B cell (primary cell): ENCODE measurements around the gene SLC25A24. TPM values are rescaled to one million over a fixed set of nuclear protein-coding genes. Genes with fewer than 3 reads are reported as not detected.
A peak's percentile ranks its signal among the peaks of the same experiment; 100 is the strongest.

Source experiments
- ATAC-seq: fragments of 200-7000 bp; cut with Tn5 transposase; one replicate; pipeline ENCODE4 v1.10.0; 2021; ENCODE audit warnings: low read depth, mild to moderate bottlenecking, moderate number of reproducible peaks, moderate library complexity
- CTCF ChIA-PET: fragments of 350-600 bp; sonication (Branson Sonifier 250); formaldehyde crosslinking; loops from one replicate; lab custom pipeline; 2021; ENCODE audit warnings: antibody characterized with exemption, inconsistent platforms; lab: Charles Lee
- POLR2A ChIA-PET: fragments of 350-600 bp; sonication (Branson Sonifier 250); formaldehyde crosslinking; loops from one replicate; lab custom pipeline; 2021; ENCODE audit warnings: antibody characterized with exemption; lab: Charles Lee
- DNase-seq: peaks from one replicate; pipeline ENCODE4 v3.0.0; 2013
- H2AFZ ChIP-seq: 2 replicates; pipeline ENCODE4 v1.6.1; 2012; ENCODE audit warnings: mild to moderate bottlenecking, low read depth, low read length; ENCODE audit not compliant: insufficient read depth, poor library complexity, severe bottlenecking
- H3K27ac ChIP-seq, 2 donors: 1 replicate in 1 of 2; 2 replicates in 1 of 2; pipeline ENCODE4 v1.5.1; 2012 to 2013; ENCODE audit warnings: low read length in 2 of 2, mild to moderate bottlenecking in 2 of 2, moderate library complexity in 1 of 2
- H3K27me3 ChIP-seq, 4 experiments: fragments of 200-600 bp in 1 of 4; sonication (generic) in 1 of 4; replicated peaks in 1 of 4; 1 replicate in 2 of 4; 2 replicates in 2 of 4; pipeline versions ENCODE4 v1.6.1 to v1.7.0; 2013 to 2016; ENCODE audit warnings: low read length in 3 of 4, mild to moderate bottlenecking in 2 of 4, mixed read lengths in 1 of 4, moderate library complexity in 1 of 4; ENCODE audit not compliant: insufficient read depth in 4 of 4, control insufficient read depth in 3 of 4; ENCODE audit errors: control extremely low read depth in 1 of 4
- H3K36me3 ChIP-seq, 2 experiments: replicated peaks in 1 of 2; 1 replicate in 1 of 2; 2 replicates in 1 of 2; pipeline versions ENCODE4 v1.6.1 to v1.7.1; 2013; ENCODE audit warnings: low read length in 1 of 2; ENCODE audit not compliant: insufficient read depth in 2 of 2, control insufficient read depth in 1 of 2; ENCODE audit errors: control extremely low read depth in 1 of 2, extremely low read depth in 1 of 2
- H3K4me1 ChIP-seq, 2 donors: fragments of 200-600 bp in 1 of 2; sonication (generic) in 1 of 2; 1 replicate in 1 of 2; 2 replicates in 1 of 2; pipeline versions ENCODE4 v1.5.1 to v1.6.1; 2013 to 2017; ENCODE audit warnings: low read length in 2 of 2; ENCODE audit not compliant: control insufficient read depth in 2 of 2, insufficient read depth in 2 of 2
- H3K4me2 ChIP-seq: replicated peaks from 2 replicates; pipeline ENCODE3; 2012; ENCODE audit warnings: mild to moderate bottlenecking, low read depth, low read length; ENCODE audit not compliant: poor library complexity, severe bottlenecking
- H3K4me3 ChIP-seq, 5 experiments: fragments of 200-600 bp in 1 of 5; sonication (generic) in 1 of 5; 1 replicate in 3 of 5; 2 replicates in 2 of 5; pipeline versions ENCODE4 v1.5.1 to v1.7.0; 2011 to 2016; ENCODE audit warnings: low read length in 4 of 5, mild to moderate bottlenecking in 4 of 5, low read depth in 2 of 5, control low read depth in 1 of 5, moderate library complexity in 1 of 5; ENCODE audit not compliant: insufficient read depth in 1 of 5; ENCODE audit errors: control extremely low read depth in 1 of 5, extremely low read depth in 1 of 5
- H3K79me2 ChIP-seq: fragments of 200-600 bp; sonication (generic); one replicate; pipeline ENCODE4 v1.6.0; 2016; ENCODE audit warnings: low read length; ENCODE audit not compliant: control insufficient read depth, insufficient read depth
- H3K9ac ChIP-seq: fragments of 200-600 bp; sonication (generic); 2 replicates; pipeline ENCODE4 v1.6.1; 2017; ENCODE audit warnings: mild to moderate bottlenecking, low read length, moderate library complexity
- H3K9me3 ChIP-seq, 3 donors: one replicate each; pipeline versions ENCODE4 v1.6.1 to v1.7.1; 2013; ENCODE audit warnings: low read length in 2 of 3; ENCODE audit not compliant: control insufficient read depth in 2 of 3, insufficient read depth in 1 of 3; ENCODE audit errors: control extremely low read depth in 1 of 3
- H4K20me1 ChIP-seq: 2 replicates; pipeline ENCODE4 v1.6.0; 2012; ENCODE audit warnings: mild to moderate bottlenecking, low read length; ENCODE audit not compliant: insufficient read depth, control insufficient read depth, poor library complexity, severe bottlenecking
- H3K27ac Mint-ChIP-seq: one replicate; pipeline ENCODE4 v1.8.0; 2021; ENCODE audit warnings: mixed read lengths
- H3K27me3 Mint-ChIP-seq: one replicate; pipeline ENCODE4 v1.8.0; 2021; ENCODE audit warnings: mixed read lengths
- H3K4me1 Mint-ChIP-seq: one replicate; pipeline ENCODE4 v1.8.0; 2021; ENCODE audit warnings: mixed read lengths
- H3K4me3 Mint-ChIP-seq: one replicate; pipeline ENCODE4 v1.8.0; 2021; ENCODE audit warnings: mixed read lengths
- H3K9me3 Mint-ChIP-seq: one replicate; pipeline ENCODE4 v1.8.0; 2022; ENCODE audit warnings: mixed read lengths; ENCODE audit not compliant: insufficient read depth
- CTCF ChIP-seq: fragments of 200-600 bp; IDR thresholded peaks from one replicate; pipeline ENCODE4 v1.8.0; 2022; ENCODE audit warnings: antibody characterized with exemption, mild to moderate bottlenecking
- EZH2 ChIP-seq: IDR thresholded peaks from 2 replicates; pipeline ENCODE4 v1.6.1; 2012; ENCODE audit warnings: borderline replicate concordance, low read depth, mild to moderate bottlenecking, moderate library complexity, low read length; ENCODE audit not compliant: insufficient read depth, poor library complexity, severe bottlenecking
- WGBS: methylation state at CpG from one replicate; pipeline ENCODE4 v1.1.5; 2013; ENCODE audit warnings: missing lambda C conversion rate; ENCODE audit not compliant: insufficient coverage; 5-methylcytosine and 5-hydroxymethylcytosine counted together
- intact Hi-C: fragments of 100-400 bp; cut with micrococcal nuclease; formaldehyde crosslinking; loops from one replicate; pipeline ENCODE4 v1.10.0; 2022
- polyA plus RNA-seq: library from polyadenylated mRNA; depleted of rRNA; stranded (reverse); fragments of >200 nt; gene quantifications from 2 replicates; pipeline ENCODE4 v1.2.3, GENCODE V29; 2012
- total RNA-seq, 2 donors: library from RNA; stranded (reverse); fragments of 120-200 nt in 1 of 2; gene quantifications; 1 replicate in 1 of 2; 2 replicates in 1 of 2; pipeline versions ENCODE4 v1.2.3 to v1.2.4, GENCODE V29; 2013 to 2022

Gene SLC25A24
- total and polyA plus RNA-seq, 2 donors (not counting 1 experiment from before 2014, with no cell fraction given), result 6.0 to 25.6 TPM

DNA sequence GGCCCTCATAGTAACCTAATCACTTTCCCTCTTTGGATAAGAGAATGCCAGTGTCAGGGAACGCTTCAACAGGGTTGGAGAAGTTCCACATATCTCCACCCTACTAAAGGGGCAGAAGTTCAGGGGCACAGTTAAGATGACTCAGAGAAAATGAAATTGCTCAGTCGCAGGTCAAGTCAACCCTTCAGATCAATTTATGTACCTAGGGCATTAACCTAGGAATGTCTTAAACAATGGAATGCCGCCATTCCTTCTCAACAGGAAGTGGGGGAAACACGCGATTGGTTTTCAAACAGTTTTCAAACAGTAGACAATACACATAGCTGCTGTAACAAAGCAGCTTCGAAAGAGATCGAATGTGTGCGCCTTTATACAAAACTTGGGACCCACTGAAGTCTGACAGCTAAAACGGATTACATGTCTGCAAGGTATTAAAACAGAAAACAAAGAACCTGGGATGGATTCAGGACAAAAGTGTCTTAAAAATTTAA is 897 bp downstream of the SLC25A24 start:
- no peaks in the 10 kb centered on the region for H3K9me3 Mint-ChIP-seq
- H3K4me3 Mint-ChIP-seq, result peak overlapping the region; percentile 93
- CTCF ChIA-PET, result interaction anchor here (2.0 kb wide), 1 partner anchor 362 kb away, joined by 11 read pairs; the partner anchor contains the start of gene EEIG2
- H3K4me2 ChIP-seq, result peak overlapping the region; percentile 89
- peaks cover 6% of the 10 kb centered on the region for H4K20me1 ChIP-seq
- DNase-seq, result no peak
- H3K9ac ChIP-seq, result peak overlapping the region; percentile 85
- peak overlapping the region; percentile 94 for H3K27ac Mint-ChIP-seq
- ATAC-seq, result no peak
- intact Hi-C loops, result loop anchor here (5.0 kb wide), 2 partner anchors 363 to 548 kb away; partner anchors contain the start of genes EEIG2 and STXBP3
- no peaks in the 10 kb centered on the region for H3K9me3 ChIP-seq
- H3K79me2 ChIP-seq, result peaks cover 24% of the 10 kb centered on the region
- no peaks in the 10 kb centered on the region for H3K27me3 ChIP-seq
- TF ChIP-seq EZH2 (no peak), CTCF (no peak)
- POLR2A ChIA-PET, result interaction anchor here (0.6 to 0.9 kb wide), 2 partner anchors 18 to 764 kb away, joined by 3 to 4 read pairs; no protein-coding TSS in a partner anchor
- peaks cover 0 to 4% of the 10 kb centered on the region in 2 experiments for H3K36me3 ChIP-seq
- peak overlapping the region; percentile 91 for H2AFZ ChIP-seq
- H3K4me3 ChIP-seq, result peak overlapping the region; percentile 85 to 96 (median 87)
- peaks cover 13 to 16% of the 10 kb centered on the region in 2 donors for H3K4me1 ChIP-seq
- 0% methylated on average over 7 of the region's 9 CpGs for WGBS
- H3K27me3 Mint-ChIP-seq, result no peaks in the 10 kb centered on the region
- peak overlapping the region; percentile 80 to 84 for H3K27ac ChIP-seq
- peaks cover 32% of the 10 kb centered on the region for H3K4me1 Mint-ChIP-seq

- Histone ChIP-seq H3K4me1 (peaks cover 21 to 28% of the 10 kb centered on the region in 2 donors), H3K4me3 (no peak overlapping the region), H3K36me3 (peaks cover 1 to 21% of the 10 kb centered on the region in 2 experiments), H3K27ac (no peak overlapping the region), H3K27me3 (no peaks in the 10 kb centered on the region), H3K9me3 (peaks cover 0 to 10% (median 7%) of the 10 kb centered on the region in 3 donors), H2AFZ (no peak overlapping the region), H4K20me1 (peaks cover 12% of the 10 kb centered on the region), H3K79me2 (peaks cover 41% of the 10 kb centered on the region), H3K4me2 (no peak overlapping the region), H3K9ac (no peak overlapping the region)
- peaks cover 21% of the 10 kb centered on the region for H3K4me1 Mint-ChIP-seq
- intact Hi-C loops, result no loop called here
- POLR2A ChIA-PET, result no interaction called here
- no peak for ATAC-seq
- no peaks in the 10 kb centered on the region for H3K9me3 Mint-ChIP-seq
- WGBS, result no CpG with 5 or more reads among the region's 1 CpG
- H3K4me3 Mint-ChIP-seq, result no peak overlapping the region
- no peak for TF ChIP-seq CTCF
- no peak for DNase-seq
- H3K27me3 Mint-ChIP-seq, result no peaks in the 10 kb centered on the region
- CTCF ChIA-PET, result no interaction called here
- no peak overlapping the region for H3K27ac Mint-ChIP-seq
These were observed 6.1 kb downstream of the SLC25A24 start for GRCh38 chr1:108194051-108194450.
